Glutamatergic neuron (in vitro differentiated cells): ENCODE data around the gene FBXO44. TPM values are rescaled to one million over a fixed set of nuclear protein-coding genes. Genes with fewer than 3 reads are reported as not detected.

Experiments used
- DNase-seq: peaks from one replicate; pipeline ENCODE4 v3.0.0; 2022
- H3K27ac Mint-ChIP-seq: one replicate; pipeline ENCODE4 v1.8.0; 2020; ENCODE audit warnings: mild to moderate bottlenecking, mixed read lengths, inconsistent platforms; ENCODE audit not compliant: unreplicated experiment
- H3K27me3 Mint-ChIP-seq: one replicate; pipeline ENCODE4 v1.8.0; 2020; ENCODE audit warnings: mild to moderate bottlenecking, moderate library complexity, mixed read lengths, inconsistent platforms; ENCODE audit not compliant: unreplicated experiment
- H3K36me3 Mint-ChIP-seq: one replicate; pipeline ENCODE4 v1.8.0; 2020; ENCODE audit warnings: mild to moderate bottlenecking, mixed read lengths, inconsistent platforms; ENCODE audit not compliant: unreplicated experiment
- H3K4me1 Mint-ChIP-seq: one replicate; pipeline ENCODE4 v1.8.0; 2020; ENCODE audit warnings: mild to moderate bottlenecking, low read depth, mixed read lengths, inconsistent platforms; ENCODE audit not compliant: unreplicated experiment
- H3K4me3 Mint-ChIP-seq: one replicate; pipeline ENCODE4 v1.8.0; 2020; ENCODE audit warnings: mild to moderate bottlenecking, mixed read lengths, inconsistent platforms; ENCODE audit not compliant: unreplicated experiment
- H3K9me3 Mint-ChIP-seq: one replicate; pipeline ENCODE4 v1.8.0; 2020; ENCODE audit warnings: mild to moderate bottlenecking, moderate library complexity, mixed read lengths, inconsistent platforms; ENCODE audit not compliant: unreplicated experiment
- CTCF ChIP-seq: fragments of 200-600 bp; sonication (generic); IDR thresholded peaks from one replicate; pipeline ENCODE4 v1.5.0; 2021; ENCODE audit not compliant: partially characterized antibody, unreplicated experiment
- total RNA-seq: library from RNA; stranded (reverse); fragmentation: NEBNext Ultra II Directional; extraction: Animal tissue kit (Norgen Biotek cat#: 25700); gene quantifications from one replicate; pipeline ENCODE4 v1.2.1, GENCODE V29; 2021; ENCODE audit not compliant: unreplicated experiment

The FBXO44 gene
- total RNA-seq, 1 donor from 2014 or later: 51.7 TPM

- DNase-seq: no peak
- TF ChIP-seq CTCF: no peak
- peaks cover 8% of the 10 kb centered on the region for H3K27me3 Mint-ChIP-seq
- no peak overlapping the region for H3K4me3 Mint-ChIP-seq
- H3K9me3 Mint-ChIP-seq: peaks cover 9% of the 10 kb centered on the region
- H3K4me1 Mint-ChIP-seq: peaks cover 7% of the 10 kb centered on the region
- H3K27ac Mint-ChIP-seq: no peak overlapping the region
- H3K36me3 Mint-ChIP-seq: no peaks in the 10 kb centered on the region
Observed at GRCh38 chr1:11647333-11647732, 7.3 kb upstream of the FBXO44 start.

- peaks cover 8% of the 10 kb centered on the region for H3K27me3 Mint-ChIP-seq
- no peak overlapping the region for H3K27ac Mint-ChIP-seq
- TF ChIP-seq CTCF: no peak
- no peaks in the 10 kb centered on the region for H3K36me3 Mint-ChIP-seq
- no peak for DNase-seq
- no peak overlapping the region for H3K4me3 Mint-ChIP-seq
- peaks cover 9% of the 10 kb centered on the region for H3K9me3 Mint-ChIP-seq
- H3K4me1 Mint-ChIP-seq: peaks cover 9% of the 10 kb centered on the region
Observed at GRCh38 chr1:11648039-11648438, 6.6 kb upstream of the FBXO44 start.

GRCh38 chr1:11648732-11649158 lies 5.9 kb upstream of the FBXO44 start:
- Mint-ChIP-seq H3K4me3 (no peak overlapping the region), H3K9me3 (peaks cover 9% of the 10 kb centered on the region), H3K4me1 (peaks cover 9% of the 10 kb centered on the region), H3K27ac (no peak overlapping the region), H3K27me3 (peaks cover 8% of the 10 kb centered on the region), H3K36me3 (no peaks in the 10 kb centered on the region)
- no peak for DNase-seq
- TF ChIP-seq CTCF: no peak

GRCh38 chr1:11649237-11649623 lies 5.4 kb upstream of the FBXO44 start:
- Mint-ChIP-seq H3K9me3 (peaks cover 7% of the 10 kb centered on the region), H3K36me3 (no peaks in the 10 kb centered on the region), H3K4me1 (peaks cover 9% of the 10 kb centered on the region), H3K4me3 (no peak overlapping the region), H3K27ac (no peak overlapping the region), H3K27me3 (peaks cover 8% of the 10 kb centered on the region)
- TF ChIP-seq CTCF: no peak
- DNase-seq: no peak

- Mint-ChIP-seq H3K4me1 (peaks cover 9% of the 10 kb centered on the region), H3K27me3 (peaks cover 8% of the 10 kb centered on the region), H3K9me3 (peaks cover 7% of the 10 kb centered on the region), H3K36me3 (no peaks in the 10 kb centered on the region), H3K27ac (no peak overlapping the region), H3K4me3 (peak overlapping the region; percentile 25)
- no peak for TF ChIP-seq CTCF
- no peak for DNase-seq
Observed at GRCh38 chr1:11649624-11650330, 4.9 kb upstream of the FBXO44 start.
